ENCODE data around the gene EFHD2.
"Not testable (repeated sequence)": the region's sequence is repeated elsewhere in the genome, so short reads cannot be mapped to it uniquely, and the experiment has no call there.

Gene EFHD2

DNA sequence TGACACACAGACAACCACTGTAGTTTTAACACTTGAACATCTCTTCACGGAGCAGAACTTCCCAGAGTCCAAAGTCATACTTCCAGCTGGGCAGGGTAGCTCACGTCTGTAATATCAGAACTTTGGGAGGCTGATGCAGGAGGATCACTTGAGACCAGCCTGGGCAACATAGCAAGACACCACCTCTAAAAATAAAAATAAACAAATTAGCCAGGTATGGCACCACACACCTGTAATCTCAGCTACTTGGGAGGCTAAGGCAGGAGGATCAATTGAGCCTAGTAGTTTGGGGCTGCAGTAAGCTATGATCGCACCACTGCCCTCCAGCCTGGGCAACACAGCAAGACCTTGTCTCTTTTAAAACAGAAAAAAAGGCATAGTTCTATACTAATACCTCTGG is 24.3 kb upstream of the EFHD2 start:
- DNase-seq (ENCODE audit: low read depth), result no peak
- H3K4me3 ChIP-seq (ENCODE audit: low read depth, low read length), result no peak overlapping the region

DNA sequence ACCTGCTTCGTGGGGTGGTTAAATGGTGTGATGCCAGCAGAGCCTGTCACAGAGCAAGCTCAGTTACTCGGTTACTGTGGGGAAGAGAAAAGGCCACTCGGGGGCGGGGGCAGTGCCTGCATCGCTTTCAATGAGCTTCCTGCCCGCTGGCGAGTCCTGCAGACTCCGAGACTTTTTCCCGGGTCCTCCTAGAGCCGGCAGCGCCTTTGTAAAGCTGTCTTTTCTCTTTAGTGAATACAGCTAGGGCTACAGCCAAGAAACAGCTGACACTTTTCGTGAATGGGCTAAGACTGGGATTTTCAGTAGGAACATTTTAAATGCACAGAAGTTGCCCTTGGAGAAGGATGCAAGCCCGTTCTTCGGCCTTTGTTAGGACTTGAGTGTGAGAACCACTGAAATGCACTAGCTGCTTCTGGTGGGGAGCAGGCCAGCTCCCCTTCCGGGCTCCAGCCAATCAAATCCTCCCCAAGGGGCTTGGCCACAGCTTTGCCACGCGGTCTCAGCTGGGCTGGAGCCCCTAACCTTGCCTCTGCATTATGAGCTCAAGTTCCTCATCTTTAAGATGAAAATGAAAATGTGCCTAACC is 23.4 kb upstream of the EFHD2 start:
- no peak overlapping the region for H3K4me3 ChIP-seq (ENCODE audit: low read depth, low read length)
- no peak for DNase-seq (ENCODE audit: low read depth)

DNA sequence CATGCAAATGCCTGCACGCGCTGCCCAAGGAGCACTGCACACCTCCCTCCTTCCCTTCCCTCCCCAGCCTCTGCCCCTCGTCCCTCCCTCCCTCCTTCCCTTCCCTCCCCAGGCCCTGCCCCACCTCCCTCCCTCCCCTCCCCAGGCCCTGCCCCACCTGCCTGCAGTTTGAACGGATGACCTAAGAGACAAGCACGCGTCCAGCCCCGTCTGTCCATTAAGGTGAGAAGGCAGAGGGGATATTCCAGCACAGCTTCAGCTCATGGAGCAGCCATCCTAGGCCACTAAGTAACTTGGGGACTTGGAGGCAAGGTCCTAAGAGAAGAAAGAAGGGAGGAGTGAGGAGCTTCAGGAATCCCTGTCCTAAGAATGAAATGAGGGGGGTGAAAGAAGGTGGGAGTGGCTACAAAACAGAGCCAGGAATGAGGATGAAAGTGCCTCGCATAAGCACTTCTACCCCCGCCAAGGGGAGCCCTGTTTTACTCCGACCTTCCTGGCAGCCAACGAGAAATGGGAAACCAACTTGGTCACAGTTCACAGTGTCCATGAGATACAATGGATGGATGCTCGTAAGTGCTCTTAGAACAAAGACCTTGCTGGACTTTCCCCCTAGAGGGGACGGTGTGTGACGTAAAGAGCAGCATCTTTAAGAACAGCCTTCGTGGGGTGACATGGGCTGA is 21.3 kb upstream of the EFHD2 start:
- DNase-seq (ENCODE audit: low read depth), result no peak
- H3K4me3 ChIP-seq (ENCODE audit: low read depth, low read length), result no peak overlapping the region

DNA sequence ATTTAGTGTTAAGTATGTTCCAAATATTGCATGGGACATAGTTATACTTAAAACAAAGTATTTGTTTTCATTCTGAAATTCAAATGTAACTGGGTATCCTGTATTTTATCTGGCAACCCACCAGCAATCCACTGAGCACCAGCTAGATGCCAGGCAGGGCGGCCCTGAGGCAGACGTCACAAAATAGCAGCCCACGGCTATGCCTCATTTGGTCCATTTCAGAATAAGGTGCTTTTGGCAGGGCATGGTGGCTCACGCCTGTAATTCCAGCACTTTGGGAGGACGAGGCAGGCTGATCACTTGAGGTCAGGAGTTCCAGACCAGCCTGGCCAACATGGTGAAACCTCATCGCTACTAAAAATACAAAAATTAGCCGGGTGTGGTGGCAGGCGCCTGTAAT is 19.9 kb upstream of the EFHD2 start:
- not testable (repeated sequence) for H3K4me3 ChIP-seq (ENCODE audit: low read depth, low read length); DNase-seq (ENCODE audit: low read depth)

DNA sequence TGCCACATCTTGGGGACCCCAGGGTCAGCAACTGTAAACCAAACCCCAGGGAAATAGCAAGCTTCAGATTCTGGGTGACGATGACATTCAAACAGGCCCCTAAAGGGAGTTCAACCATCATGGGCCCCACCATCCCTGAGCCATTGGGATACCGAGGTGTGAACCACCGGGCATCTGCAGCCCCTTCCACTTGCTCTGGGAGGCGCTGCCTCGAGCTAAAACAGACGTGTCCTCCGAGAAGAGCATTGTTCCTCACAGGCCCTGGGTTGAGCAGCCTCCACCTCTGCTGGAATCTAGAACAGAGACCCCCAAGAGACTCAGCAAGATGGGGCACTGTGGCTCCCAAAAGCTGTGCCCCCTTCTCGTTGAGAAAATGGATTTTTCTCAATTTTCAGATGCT is 19.0 kb upstream of the EFHD2 start:
- DNase-seq (ENCODE audit: low read depth), result no peak

DNA sequence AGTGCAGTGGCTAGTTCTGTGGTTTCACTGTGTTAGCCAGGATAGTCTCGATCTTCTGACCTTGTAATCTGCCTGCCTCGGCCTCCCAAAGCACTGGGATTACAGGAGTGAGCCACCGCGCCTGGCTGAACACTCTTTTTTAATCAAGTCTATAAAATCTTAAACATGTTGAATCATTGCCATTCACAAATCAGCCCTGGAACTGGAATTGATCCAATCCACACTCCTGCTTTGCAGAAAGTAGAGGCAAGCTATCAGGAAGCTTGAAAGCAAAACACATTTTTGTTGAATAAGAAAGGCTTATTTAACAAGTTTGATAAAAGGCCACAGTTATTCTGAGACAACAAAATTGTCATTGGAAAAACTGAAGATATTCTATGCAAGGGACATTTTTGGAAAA is 18.3 kb upstream of the EFHD2 start:
- no peak for DNase-seq (ENCODE audit: low read depth)
- H3K4me3 ChIP-seq (ENCODE audit: low read depth, low read length), result no peak overlapping the region

More for the DNA sequence above, 19.0 kb upstream of the EFHD2 start:
- no peak overlapping the region for H3K4me3 ChIP-seq (ENCODE audit: low read depth, low read length)

DNA sequence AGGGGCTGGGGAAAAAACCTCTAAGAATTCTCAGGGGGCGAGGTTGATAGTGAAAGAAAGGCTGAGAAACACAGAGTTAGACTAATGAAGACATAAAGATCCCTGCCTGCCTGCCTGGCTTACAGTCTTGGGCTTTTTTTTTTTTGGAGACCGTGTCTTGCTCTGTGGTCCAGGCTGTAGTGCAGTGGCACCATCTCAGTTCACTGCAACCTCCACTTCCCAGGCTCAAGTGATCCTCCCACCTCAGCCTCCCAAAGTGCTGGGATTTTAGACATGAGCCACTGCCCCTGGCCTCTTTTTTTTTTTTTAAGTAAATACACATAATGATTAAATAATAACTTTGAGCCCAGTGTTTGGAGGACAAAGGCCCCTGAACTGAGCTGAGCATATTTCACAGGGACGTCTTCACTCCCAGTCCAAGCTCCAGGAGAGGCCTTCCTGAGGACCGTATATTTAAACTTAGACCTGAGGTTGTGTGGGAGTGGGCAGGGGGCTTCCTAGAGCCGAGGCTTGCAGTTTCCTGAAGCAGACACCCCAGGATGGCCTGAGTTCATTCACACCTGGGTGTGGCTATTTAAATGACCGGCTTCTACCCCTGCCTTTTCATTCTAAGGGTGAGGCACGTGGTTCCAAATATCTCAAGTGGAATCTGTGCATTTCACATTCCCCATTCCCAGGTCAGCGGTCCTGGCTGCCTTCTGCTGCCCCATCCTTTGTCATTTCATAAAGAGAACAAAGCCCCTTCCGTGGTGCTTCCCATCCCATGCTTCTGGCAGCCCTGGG is 16.0 kb upstream of the EFHD2 start:
- DNase-seq (ENCODE audit: low read depth), result no peak
- no peak overlapping the region for H3K4me3 ChIP-seq (ENCODE audit: low read depth, low read length)

DNA sequence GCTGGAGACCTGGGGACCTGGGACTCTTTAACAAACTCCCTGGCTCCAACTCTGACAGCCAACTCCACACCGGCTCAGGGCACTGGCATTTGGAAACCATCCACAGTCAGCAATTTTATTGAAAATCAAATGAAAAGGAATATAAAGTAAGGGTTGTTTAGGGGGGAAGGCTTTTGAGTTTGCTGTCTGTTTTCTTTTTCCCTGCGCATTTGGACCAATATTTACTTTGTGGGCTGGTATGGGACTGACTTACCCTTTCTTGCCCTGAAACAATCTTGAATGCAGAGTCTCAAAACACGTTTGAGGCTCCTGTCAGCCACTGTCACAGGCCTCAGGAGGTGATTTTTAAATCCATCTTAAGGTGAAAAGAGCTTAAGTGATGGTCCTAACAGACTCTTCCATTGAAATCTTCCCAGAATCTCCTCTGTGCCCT is 15.4 kb upstream of the EFHD2 start:
- H3K4me3 ChIP-seq (ENCODE audit: low read depth, low read length), result no peak overlapping the region
- no peak for DNase-seq (ENCODE audit: low read depth)

DNA sequence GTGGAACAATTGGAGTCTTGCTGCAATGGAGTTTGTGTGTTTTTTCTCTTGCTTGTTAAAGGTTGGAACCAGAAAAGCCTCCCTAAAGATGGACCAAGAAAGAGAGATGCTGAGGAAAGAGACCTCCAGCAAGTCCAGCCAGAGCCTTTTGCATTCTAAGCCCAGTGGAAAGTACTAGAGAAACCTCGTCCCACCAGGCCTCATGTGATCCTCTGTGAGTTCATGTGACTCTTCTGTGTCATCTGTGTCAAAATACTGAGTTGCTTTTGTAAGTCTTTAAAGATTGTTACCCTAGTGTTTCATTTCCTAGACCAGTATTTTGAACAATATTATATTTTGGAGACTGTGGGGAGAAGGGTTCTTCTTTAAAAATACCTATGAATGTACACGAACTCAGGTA is 12.5 kb upstream of the EFHD2 start:
- H3K4me3 ChIP-seq (ENCODE audit: low read depth, low read length), result no peak overlapping the region
- DNase-seq (ENCODE audit: low read depth), result no peak

DNA sequence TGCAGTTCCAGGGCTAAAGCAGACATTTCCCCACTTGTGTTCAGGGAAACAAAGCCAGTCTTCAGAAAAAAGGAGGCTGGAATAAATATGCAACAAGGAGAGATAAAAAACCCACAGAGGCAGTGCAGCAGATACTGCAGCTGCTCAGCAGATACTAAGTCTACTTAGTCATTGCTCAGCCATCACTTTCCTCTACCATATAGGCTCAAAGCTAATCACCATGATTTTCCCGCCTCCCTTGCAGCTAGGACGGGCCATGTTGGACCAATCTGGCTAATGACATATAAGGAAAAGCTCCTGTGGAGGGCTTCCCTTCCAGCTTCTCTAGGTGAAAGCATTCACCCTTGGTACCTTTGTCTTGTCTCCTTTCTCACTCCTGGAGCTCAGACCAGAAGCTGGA is 10.0 kb upstream of the EFHD2 start:
- DNase-seq (ENCODE audit: low read depth), result no peak
- no peak overlapping the region for H3K4me3 ChIP-seq (ENCODE audit: low read depth, low read length)

DNA sequence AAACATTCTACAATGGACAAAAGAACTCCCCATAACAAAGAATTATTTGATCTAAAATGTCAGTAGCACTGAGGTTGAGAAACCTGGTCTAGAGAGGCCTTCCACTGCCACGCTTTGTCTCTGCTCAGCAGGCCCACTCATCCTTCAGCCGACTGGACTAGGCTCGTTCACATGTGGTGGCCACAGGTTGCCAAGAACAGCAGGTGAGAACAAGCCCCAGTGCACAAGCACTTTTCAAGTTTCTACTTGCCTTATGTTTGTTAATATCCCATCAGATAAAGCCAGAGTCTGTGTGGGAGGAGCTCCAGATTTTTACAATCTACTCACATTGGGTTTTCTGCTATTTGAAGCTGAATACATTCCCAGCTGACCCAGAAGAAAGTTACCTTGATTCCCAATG is 9.1 kb upstream of the EFHD2 start:
- no peak overlapping the region for H3K4me3 ChIP-seq (ENCODE audit: low read depth, low read length)
- DNase-seq (ENCODE audit: low read depth), result no peak

DNA sequence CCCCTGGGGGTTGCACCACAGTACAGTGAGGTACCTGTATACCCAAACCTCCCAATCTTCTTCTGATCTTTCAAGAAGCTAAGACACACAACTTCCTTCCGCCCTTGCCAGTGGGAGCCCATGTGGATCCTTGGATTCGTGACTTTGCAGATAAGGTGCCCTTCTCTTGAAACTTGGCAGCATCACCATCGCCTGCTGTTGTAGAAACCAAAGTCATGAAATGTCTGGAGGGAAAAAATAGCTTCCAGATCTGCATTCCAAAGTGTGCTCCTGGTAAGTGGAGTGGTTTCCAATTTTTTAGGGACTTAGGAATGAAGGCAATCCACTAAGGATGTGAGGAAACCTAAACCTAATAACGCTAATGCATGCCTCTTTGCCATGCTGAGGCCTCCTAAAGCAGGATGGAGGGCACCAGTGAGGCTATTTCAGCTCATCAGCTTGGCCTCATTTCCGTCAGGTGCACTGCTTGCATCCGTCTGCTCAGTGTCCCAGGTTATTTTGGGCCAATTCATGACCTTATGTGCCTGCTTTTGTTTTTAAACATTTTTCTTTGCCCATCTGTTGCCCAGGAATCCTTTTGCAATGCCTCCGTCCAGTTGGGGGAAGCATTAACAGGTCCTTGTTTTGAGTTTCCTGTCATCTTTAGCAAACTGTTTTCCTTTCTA is 8.2 kb upstream of the EFHD2 start:
- no peak overlapping the region for H3K4me3 ChIP-seq (ENCODE audit: low read depth, low read length)
- no peak for DNase-seq (ENCODE audit: low read depth)

DNA sequence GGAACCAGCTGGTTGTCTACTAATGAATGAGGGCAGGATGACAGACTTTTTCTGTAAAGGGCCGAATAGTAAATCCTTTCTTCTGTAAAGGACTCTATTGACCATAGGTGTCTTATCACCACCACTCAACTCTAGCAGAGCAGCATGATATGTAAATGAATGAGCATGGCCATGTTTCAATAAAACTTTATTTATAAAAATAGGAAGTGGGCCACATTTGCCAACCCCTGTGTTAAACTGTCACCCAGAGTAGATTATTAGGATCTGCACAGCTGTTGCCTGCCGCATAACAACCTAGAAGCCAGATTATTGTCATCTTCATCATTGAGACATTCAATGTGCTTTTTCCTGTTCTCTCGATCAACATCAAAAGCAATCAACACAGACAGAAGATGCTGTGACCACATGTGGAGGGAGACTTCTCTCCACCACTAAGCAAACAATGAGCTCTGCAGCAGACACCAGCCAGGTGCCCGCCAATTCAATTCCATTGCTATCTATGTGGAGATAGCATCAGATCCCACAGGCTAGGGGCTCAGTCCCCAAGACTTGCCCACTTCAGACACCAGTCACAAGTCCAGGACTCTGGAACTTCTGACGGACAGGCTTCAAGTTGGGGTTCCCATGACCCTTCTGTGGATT is 6.8 kb upstream of the EFHD2 start:
- DNase-seq (ENCODE audit: low read depth), result no peak

DNA sequence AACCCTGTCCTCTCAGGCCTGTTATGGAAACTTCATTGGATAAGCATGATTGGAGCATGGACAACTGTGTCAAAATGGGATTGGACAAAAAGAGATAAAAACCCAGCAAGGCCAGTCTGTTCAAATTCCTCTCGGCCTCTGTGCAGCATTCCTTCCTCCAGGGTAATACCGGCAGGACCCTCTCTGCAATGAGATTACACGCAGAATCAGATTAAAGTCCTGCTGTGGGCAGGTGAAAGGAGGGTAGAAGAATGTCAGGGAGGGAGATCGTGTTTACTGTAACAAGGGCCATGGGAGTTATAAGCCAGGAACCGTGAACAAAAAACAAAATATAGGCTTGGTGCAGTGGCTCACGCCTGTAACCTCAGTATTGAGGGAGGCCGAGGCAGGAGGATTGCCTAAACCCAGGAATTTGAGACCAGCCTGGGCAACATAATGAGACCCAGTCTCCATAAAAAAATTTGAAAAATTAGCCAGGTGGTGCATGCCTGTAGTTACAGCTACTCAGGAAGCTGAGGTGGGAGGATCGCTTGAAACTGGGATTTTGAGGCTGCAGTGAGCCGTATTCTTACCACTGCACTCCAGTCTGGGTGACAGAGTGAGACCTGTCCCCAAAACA is 5.6 kb upstream of the EFHD2 start:
- H3K4me3 ChIP-seq (ENCODE audit: low read depth, low read length), result no peak overlapping the region
- DNase-seq (ENCODE audit: low read depth), result no peak

More for the DNA sequence above, 6.8 kb upstream of the EFHD2 start:
- H3K4me3 ChIP-seq (ENCODE audit: low read depth, low read length), result no peak overlapping the region

DNA sequence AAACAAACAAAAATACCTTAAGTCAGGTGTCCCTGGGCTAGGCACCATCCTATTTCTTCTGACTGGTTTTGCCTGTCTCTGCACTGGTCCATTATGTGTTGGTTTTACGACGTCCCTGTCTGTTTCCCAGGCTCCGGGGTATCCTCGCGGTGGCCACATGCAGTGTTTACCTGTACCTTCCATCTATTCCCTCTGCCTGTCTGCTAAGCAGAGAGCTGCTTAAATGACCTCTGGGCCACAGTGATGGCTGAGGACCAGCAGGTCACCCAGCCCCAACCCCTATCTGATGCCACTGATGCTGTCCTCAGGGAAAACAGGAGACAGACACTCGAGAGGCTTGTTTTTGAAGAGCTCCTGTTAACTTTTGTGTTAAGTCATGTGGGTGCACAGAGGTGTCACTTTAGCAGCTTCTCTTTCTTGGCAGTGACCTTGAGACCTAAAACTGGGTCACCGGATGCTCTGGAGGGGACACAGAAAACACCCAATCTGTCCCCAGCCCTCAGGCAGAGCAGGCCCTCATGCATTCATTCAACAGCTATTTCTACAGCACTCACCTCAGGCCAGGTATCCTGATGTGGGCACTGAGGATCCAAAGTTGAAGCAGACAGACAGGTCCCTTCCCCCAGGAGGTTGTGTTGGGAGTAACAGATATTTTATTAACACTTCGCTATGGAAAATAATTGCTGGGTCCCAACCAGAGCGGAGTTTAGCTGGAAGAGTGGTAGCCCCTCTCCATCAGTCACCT is 4.4 kb upstream of the EFHD2 start:
- no peak overlapping the region for H3K4me3 ChIP-seq (ENCODE audit: low read depth, low read length)
- no peak for DNase-seq (ENCODE audit: low read depth)

DNA sequence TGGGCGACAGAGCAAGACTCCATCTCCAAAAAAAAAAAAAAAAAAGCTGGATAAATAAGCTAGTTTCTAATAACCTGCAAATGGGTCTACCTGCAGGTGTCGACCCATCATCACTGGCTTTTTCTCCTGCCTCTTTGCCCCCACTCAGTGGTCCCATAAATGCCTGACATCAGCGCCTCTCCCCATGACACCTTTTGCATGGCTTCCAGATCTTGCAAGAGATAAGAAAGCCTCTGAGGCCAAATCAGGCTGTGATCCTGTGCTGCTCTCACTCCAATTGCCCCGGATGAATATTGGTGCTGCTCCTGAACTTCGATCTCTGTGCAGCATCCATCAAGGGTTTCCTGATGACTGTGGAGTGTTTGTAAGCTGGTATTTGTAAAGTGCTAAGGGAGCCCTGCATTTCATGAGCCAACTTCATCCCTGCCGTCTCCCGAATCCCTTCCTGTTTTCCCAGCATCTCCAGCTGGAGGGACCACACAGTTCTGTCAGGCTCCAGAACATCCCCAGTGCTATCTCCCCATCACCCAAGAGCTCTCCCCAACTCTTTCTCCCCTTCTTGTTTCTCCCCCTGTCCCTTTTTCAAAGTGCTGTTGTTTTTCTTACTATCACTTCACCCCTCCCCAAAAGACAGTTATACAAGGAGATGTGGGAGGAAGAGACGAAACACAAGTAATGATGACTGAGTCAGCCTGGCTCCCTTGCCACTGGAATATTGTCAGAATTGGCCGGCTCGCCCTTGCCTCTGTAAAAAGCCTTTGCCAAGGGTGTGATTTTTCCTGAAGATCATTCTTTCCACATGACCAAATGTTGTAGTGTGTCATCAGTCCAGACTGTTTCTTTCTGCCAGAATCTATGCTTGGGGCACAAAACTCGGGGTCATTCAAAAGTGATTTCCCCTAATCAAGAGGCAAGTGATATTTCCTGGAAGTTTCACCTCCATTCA is 2.8 kb upstream of the EFHD2 start:
- peak; percentile 52 for DNase-seq (ENCODE audit: low read depth)
- no peak overlapping the region for H3K4me3 ChIP-seq (ENCODE audit: low read depth, low read length)

DNA sequence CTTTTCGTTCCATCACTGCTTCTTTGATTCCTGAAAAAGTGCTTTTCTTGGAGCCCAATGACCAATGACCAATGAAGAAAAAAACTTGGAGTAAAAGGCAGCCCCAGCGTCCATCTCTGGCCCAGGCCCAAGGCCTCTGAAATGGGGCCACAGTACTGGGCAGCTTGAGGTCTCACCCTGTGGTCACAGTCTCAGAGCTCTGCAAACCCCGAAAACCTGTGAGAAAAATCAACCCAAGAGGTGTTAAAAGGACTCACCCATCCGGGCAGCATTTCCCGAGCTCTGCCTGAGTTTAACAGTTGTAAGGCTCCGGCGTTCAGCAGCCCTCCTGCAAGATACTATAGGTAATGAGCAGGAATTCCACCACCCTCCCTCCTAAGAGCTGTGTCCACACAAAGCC is 2.1 kb upstream of the EFHD2 start:
- H3K4me3 ChIP-seq (ENCODE audit: low read depth, low read length), result no peak overlapping the region
- no peak for DNase-seq (ENCODE audit: low read depth)

All from skeletal muscle cell (primary cell).